RWPE2 (cell line): Measurements from ENCODE around the gene GBP3.

Experiments used
- ATAC-seq: fragments of 200-7000 bp; cut with Tn5 transposase; 3 replicates; pipeline ENCODE4 v1.9.1; 2021; ENCODE audit warnings: low read depth
- DNase-seq: peaks from one replicate; pipeline ENCODE4 v3.0.0-alpha.2; 2020; ENCODE audit warnings: low spot score
- H3K27ac ChIP-seq: fragments of 450-650 bp; 2 replicates; pipeline ENCODE4 v1.5.1; 2017; ENCODE audit warnings: mild to moderate bottlenecking; ENCODE audit not compliant: poor library complexity, severe bottlenecking
- H3K27me3 ChIP-seq: fragments of 250-450 bp; sonication (Bioruptor Pico); 2 replicates; pipeline ENCODE4 v1.5.1; 2021; ENCODE audit warnings: mild to moderate bottlenecking, moderate library complexity; ENCODE audit not compliant: insufficient read depth, poor library complexity, severe bottlenecking
- H3K36me3 ChIP-seq: fragments of 250-450 bp; sonication (Bioruptor Pico); 2 replicates; pipeline ENCODE4 v1.5.1; 2020; ENCODE audit warnings: low read depth, mild to moderate bottlenecking, moderate library complexity
- H3K4me1 ChIP-seq: fragments of 250-450 bp; sonication (Bioruptor Pico); 2 replicates; pipeline ENCODE4 v1.5.1; 2021; ENCODE audit warnings: mild to moderate bottlenecking, moderate library complexity; ENCODE audit not compliant: insufficient read depth, poor library complexity, severe bottlenecking
- H3K4me3 ChIP-seq: fragments of 250-450 bp; sonication (Bioruptor Pico); 2 replicates; pipeline ENCODE4 v1.5.1; 2021; ENCODE audit warnings: mild to moderate bottlenecking, moderate library complexity; ENCODE audit not compliant: severe bottlenecking
- H3K9me3 ChIP-seq: fragments of 250-450 bp; sonication (Bioruptor Pico); 2 replicates; pipeline ENCODE4 v1.5.1; 2021; ENCODE audit warnings: mild to moderate bottlenecking, moderate library complexity; ENCODE audit not compliant: severe bottlenecking
- CTCF ChIP-seq: fragments of 450-650 bp; IDR thresholded peaks from one replicate; pipeline ENCODE4 v1.5.1; 2017; ENCODE audit warnings: mild to moderate bottlenecking, moderate library complexity; ENCODE audit not compliant: poor library complexity, severe bottlenecking

GBP3 gene

GRCh38 chr1:89022167-89022959, at the start of gene GBP3:
Gene GBP3 (minus strand): TSS chr1:89022866. CDS start chr1:89020721, 2,145 bp downstream.
- H3K9me3 ChIP-seq: no peaks in the 10 kb centered on the region
- ATAC-seq (peak; percentile 75), DNase-seq (no peak)
- no peak for TF ChIP-seq CTCF
- peaks cover 27% of the 10 kb centered on the region for H3K36me3 ChIP-seq
- peak within 1 kb of the TSS; percentile 92 for H3K27ac ChIP-seq
- peak within 1 kb of the TSS; percentile 42 for H3K4me3 ChIP-seq
- H3K4me1 ChIP-seq: peaks cover 20% of the 10 kb centered on the region
- H3K27me3 ChIP-seq: no peaks in the 10 kb centered on the region

- no peak for DNase-seq
- Histone ChIP-seq H3K27me3 (no peaks in the 10 kb centered on the region), H3K4me3 (no peak overlapping the region), H3K9me3 (no peaks in the 10 kb centered on the region), H3K27ac (no peak overlapping the region), H3K4me1 (peaks cover 3% of the 10 kb centered on the region), H3K36me3 (no peaks in the 10 kb centered on the region)
- ATAC-seq: no peak
- no peak for TF ChIP-seq CTCF
Observed at GRCh38 chr1:89070509-89070908, 47.8 kb upstream of the GBP3 start.

GRCh38 chr1:89069951-89070350, 47.3 kb upstream of the GBP3 start:
- Histone ChIP-seq H3K27me3 (no peaks in the 10 kb centered on the region), H3K9me3 (no peaks in the 10 kb centered on the region), H3K36me3 (no peaks in the 10 kb centered on the region), H3K4me3 (no peak overlapping the region), H3K4me1 (peaks cover 4% of the 10 kb centered on the region), H3K27ac (no peak overlapping the region)
- no peak for TF ChIP-seq CTCF
- ATAC-seq (no peak), DNase-seq (no peak)

GRCh38 chr1:89068291-89068690, 45.6 kb upstream of the GBP3 start:
- Histone ChIP-seq H3K36me3 (no peaks in the 10 kb centered on the region), H3K4me1 (peaks cover 11% of the 10 kb centered on the region), H3K4me3 (no peak overlapping the region), H3K27me3 (no peaks in the 10 kb centered on the region), H3K9me3 (no peaks in the 10 kb centered on the region), H3K27ac (no peak overlapping the region)
- ATAC-seq: no peak
- no peak for TF ChIP-seq CTCF
- DNase-seq: no peak

DNA sequence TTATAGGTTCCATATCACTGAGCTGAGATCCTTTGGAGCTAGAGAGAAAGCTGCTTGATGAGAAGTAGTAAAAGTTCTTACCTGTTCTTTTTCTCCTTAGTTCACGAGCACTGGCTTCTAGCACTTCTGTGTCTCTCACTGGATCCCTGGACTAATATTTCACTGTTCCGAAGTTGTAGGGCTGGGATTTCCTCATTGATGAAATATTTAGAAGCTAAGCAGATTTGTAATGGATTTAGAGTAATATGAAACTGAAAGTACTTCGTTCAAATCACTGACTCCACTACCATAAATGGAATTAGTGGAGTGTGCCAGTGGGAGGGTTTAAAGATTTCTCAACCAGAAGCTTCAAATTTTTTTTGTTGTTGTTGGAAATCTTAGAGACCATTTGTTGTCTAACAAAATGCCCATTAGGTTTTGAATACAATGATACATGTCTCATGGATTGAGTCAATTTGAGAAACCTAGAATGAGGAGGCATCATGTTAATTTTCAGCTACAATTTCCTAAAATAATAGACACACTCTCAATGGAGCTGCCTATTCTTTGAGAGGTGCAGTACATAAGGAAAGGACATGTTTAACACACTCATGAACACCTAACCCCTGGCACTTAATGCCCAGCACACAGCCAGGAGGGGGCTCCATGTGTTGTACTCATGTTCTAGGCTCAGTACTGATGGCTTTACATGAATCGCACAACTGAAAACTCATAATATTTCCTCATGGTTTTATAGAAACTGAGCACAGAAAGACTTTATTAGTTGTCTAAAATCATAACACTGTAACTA, 42.6 kb upstream of the GBP3 start, which contains the start of gene GBP1:
TSS of gene GBP1 (minus strand) at position 130 of the 790 bp plus-strand sequence. CDS start 1,974 bp downstream, outside the sequence.
- Histone ChIP-seq H3K9me3 (no peaks in the 10 kb centered on the region), H3K27ac (peak within 1 kb of the TSS; percentile 30), H3K36me3 (no peaks in the 10 kb centered on the region), H3K4me1 (peaks cover 12% of the 10 kb centered on the region), H3K4me3 (peak within 1 kb of the TSS; percentile 23), H3K27me3 (no peaks in the 10 kb centered on the region)
- ATAC-seq (peak; percentile 80), DNase-seq (no peak)
- TF ChIP-seq CTCF: no peak
